MV-4-11 (cell line): ENCODE results near the gene APP.

Source experiments
- DNase-seq: peaks from one replicate; lab custom pipeline; 2025; lab: John Stamatoyannopoulos, UW

APP gene

GRCh38 chr21:25903607-25904006 is 267.0 kb downstream of the APP start:
- peak; percentile 98 for DNase-seq

- no peak for DNase-seq
Observed at GRCh38 chr21:25901330-25901979, 269.1 kb downstream of the APP start.

GRCh38 chr21:25898671-25899070 is 271.9 kb downstream of the APP start:
- DNase-seq, result no peak

- DNase-seq, result no peak
Observed at GRCh38 chr21:25897383-25897782, 273.2 kb downstream of the APP start.

- DNase-seq, result no peak
Observed at GRCh38 chr21:25896501-25897056, 274.0 kb downstream of the APP start.

- peak; percentile 35 for DNase-seq
Observed at GRCh38 chr21:25895565-25896205, 274.9 kb downstream of the APP start.

- DNase-seq, result no peak
Observed at GRCh38 chr21:25893191-25893590, 277.4 kb downstream of the APP start.

GRCh38 chr21:25891596-25891995 is 279.0 kb downstream of the APP start:
- DNase-seq, result no peak

- DNase-seq, result no peak
Observed at GRCh38 chr21:25890001-25890400, 280.6 kb downstream of the APP start.

- DNase-seq, result no peak
Observed at GRCh38 chr21:25888711-25889110, 281.9 kb downstream of the APP start.

- no peak for DNase-seq
Observed at GRCh38 chr21:25887646-25888306, 282.8 kb downstream of the APP start.

GRCh38 chr21:25887166-25887565 is 283.4 kb downstream of the APP start:
- DNase-seq, result no peak

- no peak for DNase-seq
Observed at GRCh38 chr21:25885880-25886279, 284.7 kb downstream of the APP start.

GRCh38 chr21:25885405-25885804 is 285.2 kb downstream of the APP start:
- DNase-seq, result no peak

GRCh38 chr21:25884311-25884710 is 286.3 kb downstream of the APP start:
- DNase-seq, result no peak

- peak; percentile 32 for DNase-seq
Observed at GRCh38 chr21:25881524-25882376, 288.8 kb downstream of the APP start.

GRCh38 chr21:25879203-25879602 is 291.4 kb downstream of the APP start:
- DNase-seq, result no peak

- no peak for DNase-seq
Observed at GRCh38 chr21:25878344-25878743, 292.2 kb downstream of the APP start.

- DNase-seq, result no peak
Observed at GRCh38 chr21:25872271-25872670, 298.3 kb downstream of the APP start.

GRCh38 chr21:25871566-25871965 is 299.0 kb downstream of the APP start:
- no peak for DNase-seq

- no peak for DNase-seq
Observed at GRCh38 chr21:25870084-25870483, 300.5 kb downstream of the APP start.

- no peak for DNase-seq
Observed at GRCh38 chr21:25867061-25867460, 303.5 kb downstream of the APP start.
